B cell (primary cell): ENCODE data around the gene DOCK4. TPM values are rescaled to one million over a fixed set of nuclear protein-coding genes. Genes with fewer than 3 reads are reported as not detected.

Experiments
- ATAC-seq: fragments of 200-7000 bp; cut with Tn5 transposase; one replicate; pipeline ENCODE4 v1.10.0; 2021; ENCODE audit warnings: low read depth, mild to moderate bottlenecking, moderate number of reproducible peaks, moderate library complexity
- CTCF ChIA-PET: fragments of 350-600 bp; sonication (Branson Sonifier 250); formaldehyde crosslinking; loops from one replicate; lab custom pipeline; 2021; ENCODE audit warnings: antibody characterized with exemption, inconsistent platforms; lab: Charles Lee
- POLR2A ChIA-PET: fragments of 350-600 bp; sonication (Branson Sonifier 250); formaldehyde crosslinking; loops from one replicate; lab custom pipeline; 2021; ENCODE audit warnings: antibody characterized with exemption; lab: Charles Lee
- DNase-seq: peaks from one replicate; pipeline ENCODE4 v3.0.0; 2013
- H2AFZ ChIP-seq: 2 replicates; pipeline ENCODE4 v1.6.1; 2012; ENCODE audit warnings: mild to moderate bottlenecking, low read depth, low read length; ENCODE audit not compliant: insufficient read depth, poor library complexity, severe bottlenecking
- H3K27ac ChIP-seq, 2 donors: 1 replicate in 1 of 2; 2 replicates in 1 of 2; pipeline ENCODE4 v1.5.1; 2012 to 2013; ENCODE audit warnings: low read length in 2 of 2, mild to moderate bottlenecking in 2 of 2, moderate library complexity in 1 of 2
- H3K27me3 ChIP-seq, 4 experiments: fragments of 200-600 bp in 1 of 4; sonication (generic) in 1 of 4; replicated peaks in 1 of 4; 1 replicate in 2 of 4; 2 replicates in 2 of 4; pipeline versions ENCODE4 v1.6.1 to v1.7.0; 2013 to 2016; ENCODE audit warnings: low read length in 3 of 4, mild to moderate bottlenecking in 2 of 4, mixed read lengths in 1 of 4, moderate library complexity in 1 of 4; ENCODE audit not compliant: insufficient read depth in 4 of 4, control insufficient read depth in 3 of 4; ENCODE audit errors: control extremely low read depth in 1 of 4
- H3K36me3 ChIP-seq, 2 experiments: replicated peaks in 1 of 2; 1 replicate in 1 of 2; 2 replicates in 1 of 2; pipeline versions ENCODE4 v1.6.1 to v1.7.1; 2013; ENCODE audit warnings: low read length in 1 of 2; ENCODE audit not compliant: insufficient read depth in 2 of 2, control insufficient read depth in 1 of 2; ENCODE audit errors: control extremely low read depth in 1 of 2, extremely low read depth in 1 of 2
- H3K4me1 ChIP-seq, 2 donors: fragments of 200-600 bp in 1 of 2; sonication (generic) in 1 of 2; 1 replicate in 1 of 2; 2 replicates in 1 of 2; pipeline versions ENCODE4 v1.5.1 to v1.6.1; 2013 to 2017; ENCODE audit warnings: low read length in 2 of 2; ENCODE audit not compliant: control insufficient read depth in 2 of 2, insufficient read depth in 2 of 2
- H3K4me2 ChIP-seq: replicated peaks from 2 replicates; pipeline ENCODE3; 2012; ENCODE audit warnings: mild to moderate bottlenecking, low read depth, low read length; ENCODE audit not compliant: poor library complexity, severe bottlenecking
- H3K4me3 ChIP-seq, 5 experiments: fragments of 200-600 bp in 1 of 5; sonication (generic) in 1 of 5; 1 replicate in 3 of 5; 2 replicates in 2 of 5; pipeline versions ENCODE4 v1.5.1 to v1.7.0; 2011 to 2016; ENCODE audit warnings: low read length in 4 of 5, mild to moderate bottlenecking in 4 of 5, low read depth in 2 of 5, control low read depth in 1 of 5, moderate library complexity in 1 of 5; ENCODE audit not compliant: insufficient read depth in 1 of 5; ENCODE audit errors: control extremely low read depth in 1 of 5, extremely low read depth in 1 of 5
- H3K79me2 ChIP-seq: fragments of 200-600 bp; sonication (generic); one replicate; pipeline ENCODE4 v1.6.0; 2016; ENCODE audit warnings: low read length; ENCODE audit not compliant: control insufficient read depth, insufficient read depth
- H3K9ac ChIP-seq: fragments of 200-600 bp; sonication (generic); 2 replicates; pipeline ENCODE4 v1.6.1; 2017; ENCODE audit warnings: mild to moderate bottlenecking, low read length, moderate library complexity
- H3K9me3 ChIP-seq, 3 donors: one replicate each; pipeline versions ENCODE4 v1.6.1 to v1.7.1; 2013; ENCODE audit warnings: low read length in 2 of 3; ENCODE audit not compliant: control insufficient read depth in 2 of 3, insufficient read depth in 1 of 3; ENCODE audit errors: control extremely low read depth in 1 of 3
- H4K20me1 ChIP-seq: 2 replicates; pipeline ENCODE4 v1.6.0; 2012; ENCODE audit warnings: mild to moderate bottlenecking, low read length; ENCODE audit not compliant: insufficient read depth, control insufficient read depth, poor library complexity, severe bottlenecking
- H3K27ac Mint-ChIP-seq: one replicate; pipeline ENCODE4 v1.8.0; 2021; ENCODE audit warnings: mixed read lengths
- H3K27me3 Mint-ChIP-seq: one replicate; pipeline ENCODE4 v1.8.0; 2021; ENCODE audit warnings: mixed read lengths
- H3K4me1 Mint-ChIP-seq: one replicate; pipeline ENCODE4 v1.8.0; 2021; ENCODE audit warnings: mixed read lengths
- H3K4me3 Mint-ChIP-seq: one replicate; pipeline ENCODE4 v1.8.0; 2021; ENCODE audit warnings: mixed read lengths
- H3K9me3 Mint-ChIP-seq: one replicate; pipeline ENCODE4 v1.8.0; 2022; ENCODE audit warnings: mixed read lengths; ENCODE audit not compliant: insufficient read depth
- CTCF ChIP-seq: fragments of 200-600 bp; IDR thresholded peaks from one replicate; pipeline ENCODE4 v1.8.0; 2022; ENCODE audit warnings: antibody characterized with exemption, mild to moderate bottlenecking
- EZH2 ChIP-seq: IDR thresholded peaks from 2 replicates; pipeline ENCODE4 v1.6.1; 2012; ENCODE audit warnings: borderline replicate concordance, low read depth, mild to moderate bottlenecking, moderate library complexity, low read length; ENCODE audit not compliant: insufficient read depth, poor library complexity, severe bottlenecking
- WGBS: methylation state at CpG from one replicate; pipeline ENCODE4 v1.1.5; 2013; ENCODE audit warnings: missing lambda C conversion rate; ENCODE audit not compliant: insufficient coverage; 5-methylcytosine and 5-hydroxymethylcytosine counted together
- intact Hi-C: fragments of 100-400 bp; cut with micrococcal nuclease; formaldehyde crosslinking; loops from one replicate; pipeline ENCODE4 v1.10.0; 2022
- polyA plus RNA-seq: library from polyadenylated mRNA; depleted of rRNA; stranded (reverse); fragments of >200 nt; gene quantifications from 2 replicates; pipeline ENCODE4 v1.2.3, GENCODE V29; 2012
- total RNA-seq, 2 donors: library from RNA; stranded (reverse); fragments of 120-200 nt in 1 of 2; gene quantifications; 1 replicate in 1 of 2; 2 replicates in 1 of 2; pipeline versions ENCODE4 v1.2.3 to v1.2.4, GENCODE V29; 2013 to 2022

The DOCK4 gene
- total and polyA plus RNA-seq, 2 donors (not counting 1 experiment from before 2014, with no cell fraction given), result 0.03 to 4.1 TPM

DNA sequence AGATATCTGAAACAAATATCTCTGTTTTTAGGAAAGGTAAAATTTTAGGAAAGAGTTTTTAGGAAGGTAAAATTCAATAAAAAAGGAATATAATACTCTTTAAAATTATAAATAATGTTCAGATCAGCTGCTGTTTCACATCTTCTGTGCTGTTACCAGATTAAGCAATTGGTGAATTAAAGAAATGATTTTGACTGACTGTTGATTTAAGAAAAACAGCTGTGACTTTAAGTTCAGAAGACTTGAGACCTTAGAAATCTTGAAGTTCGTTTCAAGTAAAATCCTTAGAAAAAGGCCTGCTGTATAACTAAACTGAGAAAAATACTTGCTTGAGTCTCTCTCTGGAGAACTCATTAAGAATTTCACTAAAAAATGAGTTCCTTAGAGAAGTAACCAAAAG lies 250.6 kb downstream of the DOCK4 start:
- Mint-ChIP-seq H3K9me3 (no peaks in the 10 kb centered on the region), H3K4me3 (no peak overlapping the region), H3K27ac (no peak overlapping the region), H3K4me1 (no peaks in the 10 kb centered on the region), H3K27me3 (peaks cover 2% of the 10 kb centered on the region)
- Histone ChIP-seq H2AFZ (no peak overlapping the region), H3K27me3 (no peaks in the 10 kb centered on the region), H3K4me2 (no peak overlapping the region), H3K9ac (no peak overlapping the region), H3K4me1 (no peaks in the 10 kb centered on the region), H3K36me3 (no peaks in the 10 kb centered on the region), H3K79me2 (no peaks in the 10 kb centered on the region), H3K27ac (no peak overlapping the region), H4K20me1 (no peaks in the 10 kb centered on the region), H3K9me3 (no peaks in the 10 kb centered on the region), H3K4me3 (no peak overlapping the region)
- POLR2A ChIA-PET, result no interaction called here
- intact Hi-C loops, result no loop called here
- no peak for ATAC-seq
- 60% methylated on average over 1 of the region's 1 CpG for WGBS
- TF ChIP-seq CTCF (no peak), EZH2 (no peak)
- CTCF ChIA-PET, result no interaction called here
- no peak for DNase-seq

DNA sequence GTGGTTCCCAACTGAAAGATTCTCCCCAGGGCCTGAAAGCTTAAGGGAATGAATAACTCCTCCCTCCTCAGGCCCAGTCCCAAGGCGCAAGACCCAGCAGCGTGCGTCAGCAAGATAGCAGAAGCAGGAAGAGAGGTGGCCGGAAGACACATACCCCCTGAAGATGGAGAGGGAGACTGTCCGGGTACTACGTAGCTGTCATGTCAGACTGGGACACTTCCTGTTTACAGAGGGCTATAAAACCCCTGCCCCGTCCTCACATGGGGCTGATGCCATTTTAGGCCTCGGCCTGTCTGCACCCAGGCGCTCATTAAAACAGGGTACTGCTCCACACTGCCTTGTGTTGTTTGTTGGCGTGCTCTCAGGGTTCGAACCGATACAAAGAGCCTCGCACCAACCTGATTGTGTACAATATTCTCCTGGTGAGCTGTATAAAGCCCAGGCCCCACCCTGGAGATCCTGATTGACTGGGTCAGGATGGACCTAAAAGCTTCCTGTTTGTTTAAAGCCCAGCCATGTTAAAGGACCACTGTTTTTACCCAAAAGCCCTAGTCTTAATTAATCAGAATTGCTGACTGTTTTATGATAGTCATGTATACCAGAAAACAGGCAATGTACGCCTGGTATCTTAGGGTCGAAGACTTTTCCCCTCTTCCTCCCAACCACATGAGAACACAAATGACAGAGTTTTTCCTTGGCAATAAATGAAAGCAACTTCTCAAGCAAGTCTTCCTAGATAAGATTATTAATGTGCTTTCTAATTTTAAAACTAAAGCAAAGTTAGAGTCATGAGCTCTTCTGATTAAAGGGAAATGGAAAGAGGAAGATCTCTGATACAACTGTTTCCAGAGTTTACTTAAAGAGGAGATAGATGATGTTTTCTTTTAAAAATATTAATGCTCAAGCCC lies 251.5 kb downstream of the DOCK4 start:
- H3K4me1 Mint-ChIP-seq, result no peaks in the 10 kb centered on the region
- ChIA-PET CTCF (no interaction called here), POLR2A (no interaction called here)
- Histone ChIP-seq H3K36me3 (no peaks in the 10 kb centered on the region), H3K27me3 (no peaks in the 10 kb centered on the region), H3K9ac (no peak overlapping the region), H3K79me2 (no peaks in the 10 kb centered on the region), H3K4me1 (no peaks in the 10 kb centered on the region), H2AFZ (no peak overlapping the region), H3K27ac (no peak overlapping the region), H3K4me2 (no peak overlapping the region), H3K9me3 (no peaks in the 10 kb centered on the region), H4K20me1 (no peaks in the 10 kb centered on the region), H3K4me3 (no peak overlapping the region)
- ATAC-seq (no peak), DNase-seq (no peak)
- WGBS, result 96% methylated on average over 14 of the region's 15 CpGs
- TF ChIP-seq CTCF, result no peak
- TF ChIP-seq EZH2, result no peak
- no peaks in the 10 kb centered on the region for H3K27me3 Mint-ChIP-seq
- intact Hi-C loops, result no loop called here
- H3K27ac Mint-ChIP-seq, result no peak overlapping the region
- no peak overlapping the region for H3K4me3 Mint-ChIP-seq
- no peaks in the 10 kb centered on the region for H3K9me3 Mint-ChIP-seq
